ENCODE results near the gene ERC2.

ERC2 gene

GRCh38 chr3:55923626-55924025, 544.6 kb downstream of the ERC2 start:
- DNase-seq (ENCODE audit: low read depth), result no peak

- DNase-seq (ENCODE audit: low read depth), result no peak
Measured at GRCh38 chr3:55923207-55923606, 545.1 kb downstream of the ERC2 start.

- no peak for DNase-seq (ENCODE audit: low read depth)
Measured at GRCh38 chr3:55912880-55913279, 555.4 kb downstream of the ERC2 start.

GRCh38 chr3:55911266-55911665, 557.0 kb downstream of the ERC2 start:
- DNase-seq (ENCODE audit: low read depth), result no peak

GRCh38 chr3:55910543-55910942, 557.7 kb downstream of the ERC2 start:
- DNase-seq (ENCODE audit: low read depth), result peak; percentile 6

GRCh38 chr3:55909373-55909772, 558.9 kb downstream of the ERC2 start:
- DNase-seq (ENCODE audit: low read depth), result no peak

GRCh38 chr3:55907616-55908015, 560.7 kb downstream of the ERC2 start:
- DNase-seq (ENCODE audit: low read depth), result no peak

- no peak for DNase-seq (ENCODE audit: low read depth)
Measured at GRCh38 chr3:55906896-55907295, 561.4 kb downstream of the ERC2 start.

GRCh38 chr3:55904716-55905115, 563.6 kb downstream of the ERC2 start:
- no peak for DNase-seq (ENCODE audit: low read depth)

GRCh38 chr3:55903680-55904079, 564.6 kb downstream of the ERC2 start:
- DNase-seq (ENCODE audit: low read depth), result no peak

- DNase-seq (ENCODE audit: low read depth), result no peak
Measured at GRCh38 chr3:55902221-55902900, 565.9 kb downstream of the ERC2 start.

- no peak for DNase-seq (ENCODE audit: low read depth)
Measured at GRCh38 chr3:55899887-55900286, 568.4 kb downstream of the ERC2 start.

GRCh38 chr3:55897573-55898224, 570.6 kb downstream of the ERC2 start:
- peak; percentile 42 for DNase-seq (ENCODE audit: low read depth)

- DNase-seq (ENCODE audit: low read depth), result no peak
Measured at GRCh38 chr3:55895897-55896566, 572.2 kb downstream of the ERC2 start.

- no peak for DNase-seq (ENCODE audit: low read depth)
Measured at GRCh38 chr3:55894605-55895004, 573.7 kb downstream of the ERC2 start.

GRCh38 chr3:55893045-55893664, 575.1 kb downstream of the ERC2 start:
- peak; percentile 72 for DNase-seq (ENCODE audit: low read depth)

- peak; percentile 38 for DNase-seq (ENCODE audit: low read depth)
Measured at GRCh38 chr3:55891106-55891505, 577.2 kb downstream of the ERC2 start.

GRCh38 chr3:55888282-55888885, 579.9 kb downstream of the ERC2 start:
- DNase-seq (ENCODE audit: low read depth), result no peak

GRCh38 chr3:55885721-55886120, 582.5 kb downstream of the ERC2 start:
- peak; percentile 82 for DNase-seq (ENCODE audit: low read depth)

GRCh38 chr3:55884491-55885285, 583.6 kb downstream of the ERC2 start:
- DNase-seq (ENCODE audit: low read depth), result peak; percentile 32

- no peak for DNase-seq (ENCODE audit: low read depth)
Measured at GRCh38 chr3:55884066-55884465, 584.2 kb downstream of the ERC2 start.

GRCh38 chr3:55882006-55882405, 586.3 kb downstream of the ERC2 start:
- no peak for DNase-seq (ENCODE audit: low read depth)
